ENCODE measurements around the gene GRXCR2.

- TF ChIP-seq CTCF (IDR thresholded peaks at IDR 0.05 in 8 of 11, conservative IDR thresholded peaks at IDR 0.05 in 3 of 11) (no peak), POLR2AphosphoS5 (IDR thresholded peaks at IDR 0.05) (no peak), POLR2A (IDR thresholded peaks at IDR 0.05) (no peak)
Observed at GRCh38 chr5:145846081-145846480, 26.7 kb downstream of the GRXCR2 start.

Data from spleen (tissue), 7 donors.